Stimulated activated naive CD8-positive, alpha-beta T cell treated with anti-CD3 and anti-CD28 coated beads, Interleukin-15, Interleukin-2, amounts not matched to agents 100 U/mL and 50 U/mL, for 24 hours (primary cell): ENCODE measurements around the gene CCZ1.
A peak's percentile ranks its signal among the peaks of the same experiment; 100 is the strongest.
"Not testable (repeated sequence)": the region's sequence is repeated elsewhere in the genome, so short reads cannot be mapped to it uniquely, and the experiment has no call there.

Source experiments
- ATAC-seq: fragments of 150-1000 bp; cut with Tn5 transposase; one replicate; pipeline ENCODE4 v1.10.0; 2021
- DNase-seq: peaks from one replicate; pipeline ENCODE4 v3.0.0; 2021

The CCZ1 gene

DNA sequence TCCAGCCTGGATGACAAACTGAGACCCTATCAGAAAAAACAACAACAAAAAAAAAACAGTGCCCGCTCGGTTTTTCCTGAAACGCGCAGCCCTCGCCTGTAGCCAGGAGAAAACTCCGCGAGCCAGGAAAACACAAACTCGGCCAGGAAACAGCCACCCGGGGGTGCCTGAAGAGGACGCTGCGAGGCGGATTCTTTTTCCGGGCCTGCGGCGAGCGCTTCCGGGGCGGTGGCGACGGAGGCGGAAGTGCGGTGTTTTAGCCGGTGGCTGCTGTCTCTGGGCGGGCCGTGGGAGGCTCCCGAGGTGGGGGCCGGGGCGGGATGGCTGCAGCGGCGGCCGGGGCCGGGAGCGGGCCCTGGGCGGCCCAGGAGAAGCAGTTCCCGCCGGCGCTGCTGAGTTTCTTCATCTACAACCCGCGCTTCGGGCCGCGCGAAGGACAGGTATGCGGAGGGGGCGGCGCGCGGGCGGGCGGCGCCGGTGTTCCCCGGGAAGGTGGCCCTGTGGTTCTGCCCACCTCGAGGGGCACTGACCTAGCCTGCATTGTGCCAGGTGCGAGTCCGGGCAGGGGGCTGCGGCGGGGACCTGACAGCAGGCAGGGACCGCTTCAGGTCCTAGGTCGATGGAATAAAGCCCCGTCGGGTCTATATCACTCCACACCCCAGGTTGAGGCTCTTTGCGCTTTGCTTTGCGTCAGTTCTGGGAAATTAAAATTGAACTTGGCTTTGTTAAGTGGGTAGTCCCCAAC, at the start of gene CCZ1:
TSS of gene CCZ1 (plus strand) at position 254 of the 745 bp plus-strand sequence. CDS start at position 321, 67 bp downstream.
- ATAC-seq (peak; percentile 93), DNase-seq (peak; percentile 55)

GRCh38 chr7:5850944-5851343, 47.6 kb upstream of the CCZ1 start:
- DNase-seq (no peak), ATAC-seq (no peak)

DNA sequence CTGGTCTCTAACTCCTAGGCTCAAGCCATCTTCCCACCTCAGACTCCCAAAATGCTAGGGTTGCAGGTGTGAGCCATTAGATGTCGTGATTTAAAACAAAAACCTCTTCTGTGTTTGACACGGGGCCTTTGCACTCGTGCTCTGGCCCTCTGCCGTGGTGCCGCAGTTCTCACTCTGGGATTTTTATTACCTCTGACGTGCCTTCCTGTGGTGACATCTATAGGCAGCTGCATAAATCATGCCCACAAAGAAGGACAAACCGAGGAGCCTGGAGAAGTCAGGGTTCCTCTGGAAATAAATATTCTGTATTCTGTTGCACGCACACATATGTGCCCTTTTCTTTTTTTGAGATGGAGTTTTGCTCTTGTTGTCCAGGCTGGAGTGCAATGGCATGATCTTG, 43.8 kb upstream of the CCZ1 start:
- no peak for ATAC-seq
- DNase-seq, result no peak

DNA sequence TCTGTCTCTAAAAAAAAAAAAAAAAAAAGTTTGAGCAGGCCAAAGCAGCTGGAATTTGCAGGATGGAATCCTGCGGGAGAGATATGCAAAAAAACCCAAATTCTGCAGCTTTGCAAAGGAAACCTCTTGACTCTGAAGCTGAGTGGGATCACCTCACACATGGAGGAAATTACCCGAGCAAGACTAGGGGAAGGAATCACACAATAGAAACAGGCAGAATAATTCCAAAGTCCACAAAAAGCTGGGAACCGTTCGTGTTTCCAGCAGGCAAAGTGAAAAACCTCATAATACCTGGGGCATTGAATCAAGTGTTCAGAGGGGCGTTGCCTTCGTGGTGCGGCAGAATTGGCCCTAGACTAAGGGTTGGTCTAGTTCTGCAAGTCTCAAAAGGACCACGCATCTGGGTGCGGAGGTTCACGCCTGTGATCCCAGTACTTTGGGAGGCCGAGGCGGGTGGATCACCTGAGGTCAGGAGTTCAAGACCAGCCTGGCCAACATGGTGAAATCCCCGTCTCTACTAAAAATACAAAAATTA, 41.4 kb upstream of the CCZ1 start:
- DNase-seq, ATAC-seq: not testable (repeated sequence)

GRCh38 chr7:5858494-5858893, 40.0 kb upstream of the CCZ1 start:
- not testable (repeated sequence) for DNase-seq, ATAC-seq

- DNase-seq, ATAC-seq: not testable (repeated sequence)
Measured at GRCh38 chr7:5861281-5861680, 37.3 kb upstream of the CCZ1 start.

GRCh38 chr7:5862753-5863366, 35.7 kb upstream of the CCZ1 start:
- ATAC-seq, DNase-seq: not testable (repeated sequence)

- DNase-seq, ATAC-seq: not testable (repeated sequence)
Measured at GRCh38 chr7:5865279-5865931, 33.1 kb upstream of the CCZ1 start.

- no peak for ATAC-seq
- DNase-seq, result no peak
Measured at GRCh38 chr7:5867060-5867459, 31.5 kb upstream of the CCZ1 start.

DNA sequence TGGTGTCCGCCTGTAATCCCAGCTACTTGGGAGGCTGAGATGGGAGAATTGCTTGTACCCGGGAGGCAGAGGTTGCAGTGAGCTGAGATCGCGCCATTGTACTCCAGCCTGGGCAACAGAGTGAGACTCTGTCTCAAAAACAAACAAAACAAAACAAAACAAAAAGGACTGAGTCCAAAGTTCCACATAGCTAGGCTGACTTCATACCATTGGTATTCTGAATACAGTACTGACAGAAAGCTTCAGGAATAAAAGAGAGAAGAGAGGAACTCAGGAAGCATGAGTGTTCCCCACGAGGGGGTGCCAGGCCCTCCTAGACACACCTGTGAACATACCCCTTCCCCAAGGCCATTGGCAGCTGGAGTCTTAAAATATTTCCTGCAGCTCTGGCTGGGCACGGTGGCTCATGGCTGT, 29.6 kb upstream of the CCZ1 start:
- not testable (repeated sequence) for DNase-seq, ATAC-seq

DNA sequence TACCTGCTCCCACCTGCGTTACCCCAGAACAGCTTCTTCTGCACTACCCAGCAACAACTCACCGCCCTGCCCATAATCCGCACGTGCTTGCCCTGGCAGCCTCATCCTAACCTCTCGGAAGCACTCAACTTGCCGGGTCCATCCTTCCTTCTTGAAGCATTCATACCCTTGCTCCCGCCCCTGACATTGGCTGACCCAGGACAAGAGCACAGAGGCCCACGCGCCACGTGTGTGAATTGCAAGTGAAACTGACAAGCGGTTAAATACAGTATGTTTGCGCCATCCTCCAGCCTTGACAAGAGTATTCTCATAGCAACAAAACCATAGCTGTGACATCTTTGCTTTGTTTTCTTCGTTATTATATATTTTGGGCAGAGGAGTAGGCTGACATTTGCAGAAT, 28.8 kb upstream of the CCZ1 start:
- ATAC-seq (no peak), DNase-seq (no peak)

DNA sequence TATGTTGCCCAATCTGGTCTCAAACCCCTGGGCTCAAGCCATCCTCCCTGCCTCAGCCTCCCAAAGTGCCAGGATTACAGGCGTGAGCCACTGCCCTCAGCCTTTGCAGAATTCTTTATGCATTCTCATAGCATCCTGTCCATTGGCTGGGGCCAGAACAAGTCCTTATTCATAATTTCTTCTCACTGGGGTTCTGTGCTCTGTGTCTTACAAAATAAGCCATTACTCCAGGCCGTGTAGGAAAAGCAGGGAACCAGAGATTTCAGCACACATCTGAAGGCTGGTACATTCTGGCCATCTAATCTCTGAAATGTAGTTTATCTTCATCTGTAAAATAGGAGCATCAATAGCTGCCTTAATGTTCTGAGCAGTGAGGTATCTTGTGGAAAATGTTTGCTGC, 28.2 kb upstream of the CCZ1 start:
- DNase-seq (no peak), ATAC-seq (no peak)

DNA sequence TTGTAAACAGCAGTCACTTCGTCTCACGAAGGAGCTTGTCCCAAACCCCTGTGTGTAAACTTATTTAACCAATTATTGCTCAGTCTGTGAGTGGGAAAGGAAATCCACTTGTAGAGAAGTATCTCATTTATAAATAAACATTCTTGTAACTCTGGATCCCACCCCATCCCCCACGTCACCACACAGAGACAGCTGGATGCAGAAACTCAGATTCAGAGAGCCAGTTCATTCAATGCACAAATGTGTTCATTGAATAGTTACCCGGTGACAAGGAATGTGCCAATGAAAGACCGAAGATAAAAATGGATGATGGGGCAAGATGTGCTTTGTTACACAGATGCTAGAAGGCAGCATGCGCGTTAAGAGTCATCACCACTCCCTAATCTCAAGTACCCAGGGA, 26.2 kb upstream of the CCZ1 start:
- no peak for DNase-seq
- ATAC-seq, result no peak

DNA sequence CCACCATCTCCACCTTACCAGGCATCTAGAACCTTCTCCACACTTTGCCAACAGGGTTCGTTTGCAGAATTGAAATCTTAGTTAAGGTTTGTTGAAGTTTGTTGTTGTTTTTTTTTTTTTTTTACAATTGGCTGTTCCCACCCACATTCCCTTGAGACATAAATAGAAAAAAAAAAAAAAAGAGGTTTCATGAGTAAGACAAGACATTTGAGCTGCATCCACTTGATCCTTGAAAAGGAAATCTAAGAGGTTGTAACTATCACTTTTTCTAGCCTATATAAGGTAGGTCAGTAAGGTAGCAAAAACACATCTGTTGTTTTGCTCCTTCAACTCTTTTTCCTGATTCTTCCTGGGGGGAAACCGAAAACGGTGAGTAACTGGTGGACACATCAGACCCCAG, 18.9 kb upstream of the CCZ1 start:
- ATAC-seq, DNase-seq: not testable (repeated sequence)

- not testable (repeated sequence) for ATAC-seq, DNase-seq
Measured at GRCh38 chr7:5880106-5880505, 18.4 kb upstream of the CCZ1 start.

GRCh38 chr7:5884431-5884830, 14.1 kb upstream of the CCZ1 start:
- not testable (repeated sequence) for ATAC-seq, DNase-seq

DNA sequence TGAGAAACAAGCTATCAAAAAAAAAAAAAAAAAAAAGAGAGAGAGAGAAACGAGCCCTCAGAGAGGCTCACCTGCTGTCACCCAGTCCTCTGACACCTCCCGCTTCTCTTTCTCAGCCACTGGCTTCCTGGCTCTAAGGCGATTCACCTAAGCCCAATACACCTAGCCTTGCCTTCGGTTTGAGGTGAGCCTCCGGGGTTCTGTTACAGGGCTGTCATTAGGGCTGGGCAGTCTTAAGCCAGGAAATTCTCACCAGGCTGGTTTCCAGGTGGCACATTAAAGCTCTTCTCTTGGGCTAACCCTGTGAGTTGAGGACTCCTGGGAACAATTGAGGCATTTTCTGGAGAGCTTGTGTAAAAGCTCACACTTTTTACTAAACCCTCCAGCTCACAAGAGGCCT, 10.5 kb upstream of the CCZ1 start:
- not testable (repeated sequence) for ATAC-seq, DNase-seq

- ATAC-seq, DNase-seq: not testable (repeated sequence)
Measured at GRCh38 chr7:5890244-5890643, 8.3 kb upstream of the CCZ1 start.

GRCh38 chr7:5892498-5892897, 6.0 kb upstream of the CCZ1 start:
- ATAC-seq, result no peak
- no peak for DNase-seq

- ATAC-seq, DNase-seq: not testable (repeated sequence)
Measured at GRCh38 chr7:5897369-5897919, 1.1 kb upstream of the CCZ1 start.

- not testable (repeated sequence) for ATAC-seq, DNase-seq
Measured at GRCh38 chr7:5903002-5903401, 4.5 kb downstream of the CCZ1 start.

DNA sequence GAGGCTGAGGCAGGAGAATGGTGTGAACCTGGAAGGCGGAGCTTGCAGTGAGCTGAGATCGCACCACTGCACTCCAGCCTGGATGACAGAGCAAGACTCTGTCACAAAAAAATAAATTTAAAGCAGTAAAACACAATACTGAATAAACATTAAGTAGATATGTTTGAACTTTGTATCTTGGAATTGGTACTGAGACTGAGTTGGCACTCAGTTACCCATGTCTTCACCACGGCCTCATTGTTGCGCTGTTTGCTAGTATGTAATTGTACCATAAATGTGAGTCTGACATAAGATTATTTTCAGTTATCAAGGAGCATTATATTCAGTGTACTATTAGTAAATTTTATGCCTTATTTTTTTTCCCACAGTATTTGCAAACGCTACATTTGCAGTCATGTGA, 6.2 kb downstream of the CCZ1 start:
- not testable (repeated sequence) for DNase-seq, ATAC-seq
